HCT116 (cell line): ENCODE results near the gene EP400.

ENCODE experiments used
- CTCF ChIP-seq, 3 experiments: fragments of 200-600 bp in 1 of 3; sonication (generic) in 1 of 3; IDR thresholded peaks in 2 of 3; conservative IDR thresholded peaks in 1 of 3; 2 replicates each; pipeline ENCODE4 v1.5.1; 2012 to 2017; ENCODE audit warnings: low read depth in 2 of 3, low read length in 2 of 3, antibody characterized with exemption in 1 of 3, borderline replicate concordance in 1 of 3, control low read depth in 1 of 3, mild to moderate bottlenecking in 1 of 3, mixed read lengths in 1 of 3, mixed run types in 1 of 3, moderate library complexity in 1 of 3; ENCODE audit not compliant: insufficient read depth in 1 of 3
- ELF1 ChIP-seq: IDR thresholded peaks from 2 replicates; pipeline ENCODE4 v1.6.1; 2012; ENCODE audit warnings: low read depth, borderline replicate concordance
- FOSL1 ChIP-seq: IDR thresholded peaks from 2 replicates; pipeline ENCODE4 v1.6.1; 2012; ENCODE audit warnings: low read depth
- MAX ChIP-seq: IDR thresholded peaks from 2 replicates; pipeline ENCODE4 v1.6.1; 2012
- POLR2A ChIP-seq: IDR thresholded peaks from 2 replicates; pipeline ENCODE4 v1.7.0; 2011; ENCODE audit warnings: borderline replicate concordance; ENCODE audit not compliant: insufficient read depth, insufficient read length; ENCODE audit errors: extremely low read depth
- POLR2AphosphoS5 ChIP-seq: IDR thresholded peaks from 2 replicates; pipeline ENCODE4 v1.6.1; 2011; ENCODE audit warnings: mild to moderate bottlenecking, low read depth, low read length, moderate library complexity
- RAD21 ChIP-seq: IDR thresholded peaks from 2 replicates; pipeline ENCODE4 v1.6.1; 2012; ENCODE audit warnings: low read depth, mild to moderate bottlenecking
- SIN3A ChIP-seq: IDR thresholded peaks from 2 replicates; pipeline ENCODE4 v1.6.1; 2012; ENCODE audit warnings: low read depth
- SRF ChIP-seq: IDR thresholded peaks from 2 replicates; pipeline ENCODE4 v1.6.1; 2012; ENCODE audit warnings: low read depth
- TCF7L2 ChIP-seq: IDR thresholded peaks from 2 replicates; pipeline ENCODE4 v1.7.0; 2011; ENCODE audit warnings: borderline replicate concordance, inconsistent platforms; ENCODE audit not compliant: insufficient read depth, insufficient read length; ENCODE audit errors: extremely low read depth
- ZNF274 ChIP-seq: fragments of 200-500 bp; sonication (Bioruptor generic); IDR thresholded peaks from 2 replicates; pipeline ENCODE4 v1.6.1; 2014; ENCODE audit warnings: mild to moderate bottlenecking, low read depth, low read length, inconsistent platforms

GRCh38 chr12:131987552-131987951, 37.8 kb downstream of the EP400 start:
- TF ChIP-seq SRF (no peak), ZNF274 (no peak), TCF7L2 (no peak), POLR2AphosphoS5 (no peak), CTCF (IDR thresholded peaks at IDR 0.05 in 2 of 3, conservative IDR thresholded peaks at IDR 0.05 in 1 of 3; ENCODE audit: borderline replicate concordance in 1 of 3, insufficient read depth in 1 of 3, low read depth in 2 of 3, low read length in 2 of 3) (no peak), POLR2A (no peak), RAD21 (no peak), MAX (no peak), SIN3A (no peak), FOSL1 (no peak), ELF1 (no peak)
